H1 (cell line): ENCODE measurements around the gene LRRC43. TPM values are rescaled to one million over a fixed set of nuclear protein-coding genes. Genes with fewer than 3 reads are reported as not detected.

Source experiments
- ASH2L ChIP-seq: fragments of 200-600, 300-600 bp; sonication (generic); IDR thresholded peaks from one replicate; pipeline ENCODE4 v1.7.1; 2017; ENCODE audit warnings: low read length
- EP300 ChIP-seq, 2 experiments: IDR thresholded peaks; 1 replicate in 1 of 2; 2 replicates in 1 of 2; pipeline ENCODE4 v1.6.1; 2011 to 2012; ENCODE audit warnings: low read depth in 2 of 2, low read length in 2 of 2, mild to moderate bottlenecking in 2 of 2, borderline replicate concordance in 1 of 2, inconsistent platforms in 1 of 2, moderate library complexity in 1 of 2
- FOSL1 ChIP-seq: IDR thresholded peaks from 2 replicates; pipeline ENCODE4 v1.6.1; 2011; ENCODE audit warnings: mild to moderate bottlenecking, low read depth, low read length, moderate library complexity; ENCODE audit not compliant: insufficient read depth
- GABPA ChIP-seq: IDR thresholded peaks from 2 replicates; pipeline ENCODE4 v1.6.1; 2011; ENCODE audit warnings: mild to moderate bottlenecking, low read length, moderate library complexity, borderline replicate concordance; ENCODE audit not compliant: insufficient read depth
- KDM1A ChIP-seq: fragments of 200-600, 300-600 bp; sonication (generic); IDR thresholded peaks from 2 replicates; pipeline ENCODE4 v1.7.1; 2016; ENCODE audit warnings: mild to moderate bottlenecking, low read length, borderline replicate concordance
- RNF2 ChIP-seq: fragments of 200-900, 300-1000 bp; sonication (generic); IDR thresholded peaks from 2 replicates; pipeline ENCODE4 v1.7.1; 2016; ENCODE audit warnings: borderline replicate concordance, low read depth, mild to moderate bottlenecking, antibody characterized with exemption, low read length; ENCODE audit not compliant: poor library complexity, severe bottlenecking; ENCODE audit errors: missing control alignments
- RXRA ChIP-seq: IDR thresholded peaks from 2 replicates; pipeline ENCODE4 v1.6.1; 2011; ENCODE audit warnings: low read depth, mild to moderate bottlenecking, low read length, moderate library complexity; ENCODE audit not compliant: insufficient read depth
- SP1 ChIP-seq: IDR thresholded peaks from 2 replicates; pipeline ENCODE4 v1.6.1; 2011; ENCODE audit warnings: low read depth, low read length
- SRF ChIP-seq: IDR thresholded peaks from 2 replicates; pipeline ENCODE4 v1.6.1; 2011; ENCODE audit warnings: mild to moderate bottlenecking, low read depth, low read length, moderate library complexity
- TAF1 ChIP-seq: IDR thresholded peaks from 2 replicates; pipeline ENCODE4 v1.6.1; 2011; ENCODE audit warnings: mild to moderate bottlenecking, low read depth, low read length
- TBP ChIP-seq: IDR thresholded peaks from 2 replicates; pipeline ENCODE4 v1.6.1; 2011; ENCODE audit warnings: low read depth, low read length, improper control_type of control experiment
- TEAD4 ChIP-seq: IDR thresholded peaks from 2 replicates; pipeline ENCODE4 v1.6.1; 2012; ENCODE audit warnings: low read depth, low read length, inconsistent platforms, mixed read lengths
- ZNF274 ChIP-seq: IDR thresholded peaks from 2 replicates; pipeline ENCODE4 v1.7.0; 2012; ENCODE audit warnings: low read length, borderline replicate concordance; ENCODE audit errors: extremely low read depth
- polyA plus RNA-seq, 7 experiments: library from polyadenylated mRNA; depleted of rRNA in 3 of 7; stranded (reverse) in 5 of 7; unstranded in 2 of 7; fragments of >200 nt in 5 of 7; fragments of 200-250 nt in 2 of 7; gene quantifications; 1 replicate in 5 of 7; 2 replicates in 1 of 7; 4 replicates in 1 of 7; pipeline versions ENCODE4 v1.2.1 to v1.2.3, GENCODE V29; 2011 to 2013; ENCODE audit warnings: missing spikeins in 2 of 7, mixed read lengths in 2 of 7
- total RNA-seq: library from RNA; stranded (reverse); fragmentation: NEBNext Ultra II Directional; extraction: Animal tissue kit (Norgen Biotek cat#: 25700); gene quantifications from 2 replicates; pipeline ENCODE4 v1.2.1, GENCODE V29; 2021
- TF ChIP-seq, protein P1 (sequence below): IDR thresholded peaks from 2 replicates; pipeline ENCODE4 v1.6.1; 2012; ENCODE audit warnings: inconsistent platforms

LRRC43 gene
- total and polyA plus RNA-seq, 2 of the 8 experiments (the other 6 are each of a cell fraction or from before 2014, with no cell fraction given): 0.35 to 0.44 TPM

DNA sequence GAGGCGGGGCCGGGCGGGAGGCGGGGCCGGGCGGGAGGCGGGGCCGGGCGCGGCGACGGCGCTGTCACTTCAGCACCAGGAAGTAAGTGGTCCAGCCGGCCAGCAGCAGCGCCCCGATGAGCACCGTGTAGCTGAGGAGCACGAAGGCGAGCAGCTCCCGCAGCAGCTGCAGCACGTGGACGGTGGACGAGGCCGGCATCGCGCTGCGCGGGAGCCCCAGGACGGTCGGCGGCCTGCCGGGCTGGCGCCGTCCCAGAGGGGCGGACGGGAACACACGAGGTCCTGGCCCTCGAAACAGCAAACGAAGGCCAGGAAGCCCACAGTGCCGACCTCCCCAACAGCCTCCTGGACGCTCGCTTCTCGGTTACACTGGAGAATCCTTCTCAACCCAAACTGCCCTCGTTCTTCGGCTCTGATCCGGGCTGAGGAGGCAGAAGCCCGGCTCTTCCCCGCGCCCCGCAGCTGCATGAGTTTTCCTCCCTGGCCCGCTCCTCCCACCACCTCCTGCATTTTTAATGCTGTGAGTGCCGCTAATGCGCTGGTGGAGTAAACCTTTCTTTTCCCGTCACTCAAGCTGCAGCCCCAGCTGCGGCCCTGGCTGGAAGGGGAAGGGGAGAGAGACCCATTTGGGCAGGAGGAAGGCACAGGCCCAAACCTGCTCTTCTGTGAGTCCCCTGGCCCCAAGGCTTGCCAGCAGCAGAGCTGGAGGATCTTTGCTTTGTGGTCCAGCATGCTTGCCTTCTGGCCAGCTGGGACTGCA lies 43.6 kb downstream of the LRRC43 start (continued):
- TF ChIP-seq TEAD4 (no peak), GABPA (no peak), SRF (no peak), EP300 (IDR thresholded peaks at IDR 0.05; ENCODE audit: borderline replicate concordance in 1 of 2, low read depth in 2 of 2, low read length in 2 of 2) (no peak), SP1 (no peak), ASH2L (peak; percentile 6), KDM1A (no peak), TBP (no peak), RNF2 (peak; percentile 38), RXRA (no peak), FOSL1 (no peak), ZNF274 (no peak), TAF1 (no peak)
- TF ChIP-seq, protein P1, sequence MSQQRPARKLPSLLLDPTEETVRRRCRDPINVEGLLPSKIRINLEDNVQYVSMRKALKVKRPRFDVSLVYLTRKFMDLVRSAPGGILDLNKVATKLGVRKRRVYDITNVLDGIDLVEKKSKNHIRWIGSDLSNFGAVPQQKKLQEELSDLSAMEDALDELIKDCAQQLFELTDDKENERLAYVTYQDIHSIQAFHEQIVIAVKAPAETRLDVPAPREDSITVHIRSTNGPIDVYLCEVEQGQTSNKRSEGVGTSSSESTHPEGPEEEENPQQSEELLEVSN: peak; percentile 100
- TF ChIP-seq, all 59 proteins: peak for 11
